SW 1271 (cell line): Measurements from ENCODE around the gene SLC25A43.
"Not testable (repeated sequence)": the region's sequence is repeated elsewhere in the genome, so short reads cannot be mapped to it uniquely, and the experiment has no call there.

Source experiments
- DNase-seq, 2 experiments: peaks; one replicate each; lab custom pipeline; 2025; lab: John Stamatoyannopoulos, UW

The SLC25A43 gene

GRCh38 chrX:119468551-119469312 is 69.6 kb downstream of the SLC25A43 start:
- DNase-seq: peak; percentile 2 to 32

GRCh38 chrX:119469313-119469635 is 70.1 kb downstream of the SLC25A43 start:
- no peak for DNase-seq

GRCh38 chrX:119474615-119475388 is 75.7 kb downstream of the SLC25A43 start:
- no peak for DNase-seq

GRCh38 chrX:119475389-119476101 is 76.4 kb downstream of the SLC25A43 start:
- DNase-seq: no peak

- DNase-seq: no peak
Measured at GRCh38 chrX:119477812-119478232, 78.7 kb downstream of the SLC25A43 start.

- DNase-seq: no peak
Measured at GRCh38 chrX:119478504-119478903, 79.4 kb downstream of the SLC25A43 start.

- no peak for DNase-seq
Measured at GRCh38 chrX:119479845-119480244, 80.7 kb downstream of the SLC25A43 start.

- no peak for DNase-seq
Measured at GRCh38 chrX:119481323-119481801, 82.2 kb downstream of the SLC25A43 start.

GRCh38 chrX:119482041-119482440 is 82.9 kb downstream of the SLC25A43 start:
- DNase-seq: no peak

GRCh38 chrX:119482481-119483480 is 83.6 kb downstream of the SLC25A43 start:
- peak in 1 of 2 experiments; percentile 21 for DNase-seq

- DNase-seq: no peak
Measured at GRCh38 chrX:119486745-119487144, 87.6 kb downstream of the SLC25A43 start.

- DNase-seq: not testable (repeated sequence)
Measured at GRCh38 chrX:119487766-119488165, 88.6 kb downstream of the SLC25A43 start.

- no peak for DNase-seq
Measured at GRCh38 chrX:119488749-119489148, 89.6 kb downstream of the SLC25A43 start.

GRCh38 chrX:119489212-119490074 is 90.3 kb downstream of the SLC25A43 start:
- DNase-seq: no peak

- no peak for DNase-seq
Measured at GRCh38 chrX:119492463-119492862, 93.3 kb downstream of the SLC25A43 start.

GRCh38 chrX:119493851-119494495 is 94.8 kb downstream of the SLC25A43 start:
- not testable (repeated sequence) for DNase-seq

- no peak for DNase-seq
Measured at GRCh38 chrX:119495734-119496726, 96.9 kb downstream of the SLC25A43 start.

GRCh38 chrX:119497185-119497584 is 98.0 kb downstream of the SLC25A43 start:
- no peak for DNase-seq
